AG20443 (cell line): ENCODE results near the gene COX19.
"Not testable (repeated sequence)": the region's sequence is repeated elsewhere in the genome, so short reads cannot be mapped to it uniquely, and the experiment has no call there.

Experiments
- DNase-seq: peaks from one replicate; pipeline ENCODE4 v3.0.0; 2012; ENCODE audit warnings: low spot score, mixed read lengths

The COX19 gene

DNA sequence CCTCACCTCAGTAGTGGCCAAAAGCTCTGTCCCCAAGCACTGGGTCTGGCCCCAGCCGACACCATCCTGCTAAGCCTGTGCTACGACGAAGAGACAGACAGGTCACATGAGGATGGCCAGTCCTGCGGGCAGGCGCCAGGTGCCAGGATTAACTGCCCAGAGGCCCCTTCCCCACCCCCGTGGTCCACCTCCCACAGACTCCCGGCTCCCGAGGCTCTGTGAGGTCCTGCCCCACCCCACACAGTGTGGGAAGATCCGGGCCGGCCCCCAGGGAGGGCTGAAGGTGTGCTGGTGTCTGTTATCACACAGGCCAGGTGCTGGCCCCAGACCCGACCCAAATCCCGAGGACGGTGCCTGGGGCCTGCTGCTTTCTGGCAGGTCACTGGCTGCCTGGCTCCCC lies 34.9 kb upstream of the COX19 start:
- DNase-seq: no peak

DNA sequence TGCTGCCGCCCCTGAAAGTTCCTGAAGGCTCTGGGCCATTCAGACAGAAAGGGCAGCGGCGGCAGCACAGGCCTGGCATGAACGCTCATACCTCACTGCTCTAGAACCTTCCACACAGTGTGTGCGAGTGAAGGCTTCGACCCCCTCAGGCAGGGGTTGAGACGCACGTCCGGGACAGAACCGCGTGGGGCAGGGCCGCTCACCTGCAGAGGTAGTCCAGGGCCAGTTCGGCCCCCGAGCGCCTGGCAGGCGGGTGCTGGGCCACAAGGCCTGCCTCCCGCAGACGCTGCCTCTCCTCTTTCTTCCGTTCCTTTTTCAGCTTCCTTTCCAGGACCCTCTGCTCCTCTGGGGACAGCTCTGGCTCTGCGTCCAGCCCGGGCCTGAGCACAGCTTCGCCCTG lies 34.4 kb upstream of the COX19 start:
- DNase-seq: no peak

DNA sequence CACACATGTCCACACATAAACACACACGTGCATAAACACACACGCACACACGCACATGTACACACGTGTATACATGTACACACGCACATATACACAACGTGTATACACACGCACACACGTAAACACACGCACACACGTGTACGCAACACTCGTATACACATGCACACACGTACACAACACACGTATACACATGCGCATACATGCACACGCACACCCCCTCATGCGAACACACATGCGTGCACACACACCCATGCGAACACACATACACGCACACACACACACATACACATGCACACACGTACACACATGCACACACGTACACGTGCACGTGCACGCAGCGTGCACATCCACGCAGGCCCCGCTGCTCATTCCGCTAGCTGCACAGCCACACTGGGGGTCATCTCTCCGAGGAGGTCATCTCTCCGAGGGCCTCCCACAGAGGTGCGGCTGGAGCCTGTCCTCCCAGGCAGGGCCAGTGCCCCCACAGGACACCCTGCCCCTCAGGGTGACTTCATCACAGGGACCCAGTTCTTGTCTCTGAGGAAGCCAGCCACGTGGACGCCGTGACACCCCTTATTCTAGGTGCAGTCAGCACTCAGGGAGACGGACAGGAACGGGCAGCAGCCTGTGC lies 33.5 kb upstream of the COX19 start:
- DNase-seq: no peak

DNA sequence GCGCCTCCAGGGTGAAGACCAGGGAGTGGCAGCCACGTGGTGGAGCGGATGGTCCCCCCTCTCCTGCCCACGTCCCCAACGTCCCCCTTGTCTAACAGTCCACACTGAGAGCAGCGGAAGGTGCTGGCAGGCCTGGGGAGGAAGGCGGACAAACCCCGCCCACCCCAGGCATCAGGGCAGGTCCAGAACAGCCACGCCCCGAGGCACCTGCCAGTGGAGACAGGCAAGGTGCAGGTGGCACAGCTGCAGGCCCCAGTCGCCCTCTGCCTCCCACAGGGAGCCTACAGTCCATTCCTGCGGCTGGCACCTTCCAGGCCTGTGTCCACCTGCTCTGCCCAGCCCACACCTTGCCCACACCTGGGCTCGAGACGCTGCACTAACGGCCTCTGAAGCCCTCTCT lies 32.6 kb upstream of the COX19 start:
- DNase-seq: no peak

DNA sequence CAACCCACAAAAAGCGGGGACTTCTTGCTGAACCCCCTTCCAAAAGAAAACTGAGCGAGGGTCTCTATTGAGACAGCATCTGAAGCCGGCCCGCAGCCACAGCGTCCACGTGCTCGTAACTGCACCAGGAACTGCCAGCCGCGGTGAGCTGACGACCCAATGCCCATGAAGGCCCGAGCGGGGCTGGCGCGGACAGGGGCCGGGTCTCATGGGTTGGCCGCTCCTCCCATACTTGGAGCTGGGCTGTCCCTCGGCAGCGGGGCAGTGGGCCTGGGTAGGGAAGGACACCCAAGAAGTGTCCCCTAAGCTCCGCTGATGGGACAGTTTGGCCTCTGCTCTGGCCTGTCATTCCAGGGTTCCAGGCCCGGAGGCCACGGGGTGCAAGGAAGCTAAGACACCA lies 30.0 kb upstream of the COX19 start:
- DNase-seq: no peak

DNA sequence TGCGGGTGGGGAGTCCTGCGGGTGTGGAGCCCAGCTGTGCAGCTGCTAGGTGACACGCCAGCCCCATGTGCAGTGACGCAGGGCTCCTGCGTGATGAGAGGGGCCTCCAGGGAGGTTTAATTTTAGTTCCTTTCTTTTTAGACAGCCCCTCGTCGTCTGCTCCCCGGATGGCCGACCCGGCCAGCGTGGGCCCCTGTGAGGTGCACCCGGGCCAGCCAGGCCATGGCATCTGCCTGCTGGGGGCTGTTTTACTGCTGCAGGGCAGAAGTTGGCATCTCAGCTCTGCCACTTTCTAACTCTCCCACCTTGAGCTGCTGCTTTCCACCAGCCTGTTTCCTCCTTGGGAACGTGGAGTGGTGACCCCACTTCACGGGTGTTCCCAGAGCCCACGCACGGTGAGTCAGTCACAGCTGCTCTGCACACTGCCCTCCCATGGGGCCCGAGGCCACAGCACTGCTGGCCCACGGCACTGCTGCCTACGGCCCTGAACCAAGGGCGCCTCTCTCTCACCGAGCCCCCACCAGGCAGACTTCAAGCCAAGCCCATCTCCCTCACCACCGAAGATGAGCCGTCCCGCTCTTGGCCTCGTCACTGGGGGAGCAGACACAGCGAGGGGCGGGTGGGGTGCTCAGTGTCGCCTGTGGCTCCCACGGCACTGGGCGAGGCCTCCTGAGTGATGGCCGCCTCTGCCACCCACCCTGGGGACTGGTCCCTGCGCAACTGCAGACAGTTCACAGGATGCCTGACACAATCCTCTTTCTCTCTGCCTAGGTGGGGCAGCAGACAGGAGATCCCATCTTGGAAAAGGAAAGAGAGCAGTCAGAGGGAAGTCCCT lies 28.9 kb upstream of the COX19 start:
- DNase-seq: no peak

DNA sequence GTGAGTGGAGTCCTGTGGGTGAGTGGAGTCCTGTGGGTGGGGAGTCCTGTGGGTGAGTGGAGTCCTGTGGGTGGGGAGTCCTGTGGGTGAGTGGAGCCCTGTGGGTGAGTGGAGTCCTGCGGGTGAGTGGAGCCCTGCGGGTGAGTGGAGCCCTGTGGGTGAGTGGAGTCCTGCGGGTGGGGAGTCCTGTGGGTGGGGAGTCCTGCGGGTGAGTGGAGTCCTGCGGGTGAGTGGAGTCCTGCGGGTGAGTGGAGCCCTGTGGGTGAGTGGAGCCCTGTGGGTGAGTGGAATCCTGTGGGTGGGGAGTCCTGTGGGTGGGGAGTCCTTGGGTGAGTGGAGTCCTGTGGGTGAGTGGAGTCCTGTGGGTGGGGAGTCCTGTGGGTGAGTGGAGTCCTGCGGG lies 27.1 kb upstream of the COX19 start:
- not testable (repeated sequence) for DNase-seq

DNA sequence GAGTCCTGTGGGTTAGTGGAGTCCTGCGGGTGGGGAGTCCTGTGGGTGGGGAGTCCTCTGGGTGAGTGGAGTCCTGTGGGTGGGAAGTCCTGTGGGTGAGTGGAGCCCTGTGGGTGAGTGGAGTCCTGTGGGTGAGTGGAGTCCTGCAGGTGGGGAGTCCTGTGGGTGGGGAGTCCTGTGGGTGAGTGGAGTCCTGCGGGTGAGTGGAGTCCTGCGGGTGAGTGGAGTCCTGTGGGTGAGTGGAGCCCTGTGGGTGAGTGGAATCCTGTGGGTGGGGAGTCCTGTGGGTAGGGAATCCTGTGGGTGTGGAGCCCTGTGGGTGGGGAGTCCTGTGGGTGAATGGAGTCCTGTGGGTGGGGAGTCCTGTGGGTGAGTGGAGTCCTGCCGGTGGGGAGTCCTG lies 26.7 kb upstream of the COX19 start:
- DNase-seq: not testable (repeated sequence)

DNA sequence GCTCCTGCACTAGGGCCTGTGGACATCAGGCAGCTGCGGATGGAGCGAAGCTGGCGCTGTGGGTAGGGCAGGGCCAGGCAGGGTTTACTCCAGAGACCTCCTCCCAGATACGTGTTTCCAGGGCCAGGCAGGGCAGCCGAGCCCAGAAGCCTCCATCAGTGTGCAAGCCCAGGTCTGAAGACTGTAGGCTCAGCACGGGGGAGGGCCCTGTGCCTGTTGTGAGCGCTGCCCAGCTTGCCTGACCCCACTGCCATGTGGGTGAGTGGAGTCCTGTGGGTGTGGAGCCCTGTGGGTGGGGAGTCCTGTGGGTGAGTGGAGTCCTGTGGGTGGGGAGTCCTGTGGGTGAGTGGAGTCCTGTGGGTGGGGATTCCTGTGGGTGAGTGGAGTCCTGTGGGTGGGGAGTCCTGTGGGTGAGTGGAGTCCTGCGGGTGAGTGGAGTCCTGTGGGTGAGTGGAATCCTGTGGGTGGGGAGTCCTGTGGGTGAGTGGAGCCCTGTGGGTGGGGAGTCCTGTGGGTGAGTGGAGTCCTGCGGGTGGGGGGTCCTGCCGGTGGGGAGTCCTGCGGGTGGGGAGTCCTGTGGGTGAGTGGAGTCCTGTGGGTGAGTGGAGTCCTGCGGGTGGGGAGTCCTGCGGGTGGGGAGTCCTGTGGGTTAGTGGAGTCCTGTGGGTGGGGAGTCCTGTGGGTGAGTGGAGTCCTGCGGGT lies 25.9 kb upstream of the COX19 start:
- DNase-seq: not testable (repeated sequence)

DNA sequence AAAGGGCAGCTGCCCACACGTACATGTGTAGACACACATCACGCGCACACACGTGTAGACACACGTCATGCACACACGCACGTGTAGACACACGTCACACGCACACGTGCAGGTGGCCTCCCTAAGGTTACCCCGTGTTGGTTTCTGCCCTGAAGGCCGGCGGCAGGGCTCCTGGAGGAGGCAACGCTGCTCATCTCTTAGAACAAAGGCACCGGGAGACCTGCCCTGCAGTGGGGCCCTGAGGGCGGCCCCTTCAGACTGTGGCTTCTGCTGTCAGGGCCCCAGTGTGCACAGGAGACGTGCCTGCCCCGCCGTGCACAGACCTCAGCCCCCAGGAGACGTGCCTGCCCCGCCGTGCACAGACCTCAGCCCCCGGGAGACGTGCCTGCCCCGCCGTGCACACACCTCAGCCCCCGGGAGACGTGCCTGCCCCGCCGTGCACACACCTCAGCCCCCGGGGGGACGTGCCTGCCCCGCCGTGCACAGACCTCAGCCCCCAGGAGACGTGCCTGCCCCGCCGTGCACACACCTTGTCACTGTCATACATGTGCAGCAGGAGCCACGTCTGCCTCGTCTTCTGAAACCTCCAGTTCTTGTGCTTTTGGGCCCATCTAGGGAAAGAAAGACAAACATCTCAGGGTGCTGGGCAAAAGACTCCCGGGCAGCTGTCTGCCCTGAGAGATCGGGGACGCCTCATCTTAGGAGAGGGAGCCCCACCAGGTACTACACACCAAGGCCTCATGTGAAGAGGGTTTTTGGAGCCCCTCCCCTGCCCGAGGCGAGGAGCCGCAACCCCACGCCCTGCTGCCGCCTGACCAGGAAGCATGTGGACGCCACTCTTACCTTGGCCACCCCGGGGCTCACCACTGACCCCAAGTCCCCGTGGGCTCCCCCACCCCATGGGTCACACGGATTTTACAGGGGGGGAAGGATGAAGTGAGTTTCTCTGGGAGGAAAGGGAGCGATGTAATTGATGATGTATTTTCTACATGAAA lies 24.9 kb upstream of the COX19 start:
- no peak for DNase-seq

DNA sequence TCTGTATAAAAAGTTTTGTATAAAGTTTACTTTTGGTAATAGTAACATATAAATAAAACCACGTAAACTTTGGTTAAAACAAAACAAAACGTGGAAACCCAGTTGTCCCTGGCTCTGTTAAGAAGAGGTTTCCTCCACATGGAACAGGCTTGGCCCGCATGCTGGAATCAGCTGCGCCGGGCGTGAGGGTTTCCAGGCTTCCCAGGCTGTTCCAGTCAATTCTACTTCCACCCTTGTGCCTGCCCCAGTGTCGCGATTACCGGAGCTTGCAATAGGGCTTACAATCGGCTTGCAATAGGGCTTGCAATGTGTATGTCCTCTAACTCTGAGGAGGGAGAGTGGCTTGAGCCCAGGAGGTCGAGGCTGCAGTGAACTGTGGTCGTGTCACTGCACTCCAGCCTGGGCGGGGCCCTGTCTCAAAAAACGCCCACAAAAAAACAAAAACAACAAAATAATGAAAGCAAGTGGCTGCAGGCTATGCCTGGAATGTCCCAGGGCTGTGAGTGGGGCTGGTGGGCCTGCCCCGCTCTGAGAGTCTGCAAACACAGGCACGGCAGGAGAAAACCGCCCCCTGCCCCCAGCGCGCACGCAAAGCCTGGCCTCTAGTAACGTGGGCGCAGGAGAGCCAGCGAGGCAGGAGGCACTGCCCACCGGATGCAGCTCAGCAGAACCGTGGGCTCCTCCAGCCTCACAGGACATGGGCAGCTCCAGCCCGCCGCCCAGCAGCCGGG lies 24.0 kb upstream of the COX19 start:
- no peak for DNase-seq

DNA sequence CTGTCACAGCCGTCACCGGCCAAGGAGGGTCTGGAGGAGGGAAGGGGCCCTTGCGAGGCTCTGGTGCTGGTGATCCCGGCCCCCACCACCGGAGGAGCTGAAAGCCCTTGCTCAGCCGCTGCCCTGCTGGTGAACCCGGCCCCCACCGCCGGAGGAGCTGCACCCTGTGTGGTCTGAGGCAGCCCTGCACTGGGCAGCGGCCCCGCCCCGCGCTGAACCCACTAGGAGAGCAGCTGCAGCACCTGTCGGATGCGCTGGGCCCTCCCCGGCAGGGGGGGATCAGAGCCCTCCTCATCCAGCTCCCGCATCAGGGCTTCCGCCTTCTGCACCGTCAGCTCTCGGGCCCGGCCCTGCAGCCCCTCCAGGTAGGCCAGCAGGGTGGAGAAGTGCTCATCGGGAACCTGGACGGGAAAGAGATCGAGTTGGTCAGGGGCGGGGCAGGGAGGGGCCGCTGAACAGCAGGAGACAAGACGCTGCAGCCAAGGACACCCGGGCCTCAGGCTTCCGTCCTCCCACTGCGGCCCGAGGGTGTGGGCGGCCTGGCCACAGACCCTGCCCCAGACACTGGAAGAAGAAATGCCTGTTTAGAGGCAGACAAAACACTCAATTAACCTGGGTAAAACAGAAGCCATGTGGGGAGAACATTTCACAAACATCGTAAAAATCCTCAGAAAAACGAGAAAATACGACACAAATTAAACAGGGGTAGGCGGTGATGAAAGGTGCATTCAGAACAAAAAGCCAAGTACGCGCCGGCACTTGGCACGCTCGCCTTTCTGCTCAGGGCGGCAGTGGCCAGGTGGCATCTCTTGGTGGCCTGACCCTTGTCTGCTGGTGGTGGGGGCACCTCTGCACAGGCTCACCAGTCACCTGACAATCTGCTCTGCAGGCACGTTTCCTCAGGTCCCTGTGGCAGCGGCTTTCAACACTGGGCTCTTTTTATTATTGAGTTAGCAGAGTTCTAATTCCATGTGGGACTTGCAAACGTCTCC lies 22.4 kb upstream of the COX19 start:
- DNase-seq: no peak

DNA sequence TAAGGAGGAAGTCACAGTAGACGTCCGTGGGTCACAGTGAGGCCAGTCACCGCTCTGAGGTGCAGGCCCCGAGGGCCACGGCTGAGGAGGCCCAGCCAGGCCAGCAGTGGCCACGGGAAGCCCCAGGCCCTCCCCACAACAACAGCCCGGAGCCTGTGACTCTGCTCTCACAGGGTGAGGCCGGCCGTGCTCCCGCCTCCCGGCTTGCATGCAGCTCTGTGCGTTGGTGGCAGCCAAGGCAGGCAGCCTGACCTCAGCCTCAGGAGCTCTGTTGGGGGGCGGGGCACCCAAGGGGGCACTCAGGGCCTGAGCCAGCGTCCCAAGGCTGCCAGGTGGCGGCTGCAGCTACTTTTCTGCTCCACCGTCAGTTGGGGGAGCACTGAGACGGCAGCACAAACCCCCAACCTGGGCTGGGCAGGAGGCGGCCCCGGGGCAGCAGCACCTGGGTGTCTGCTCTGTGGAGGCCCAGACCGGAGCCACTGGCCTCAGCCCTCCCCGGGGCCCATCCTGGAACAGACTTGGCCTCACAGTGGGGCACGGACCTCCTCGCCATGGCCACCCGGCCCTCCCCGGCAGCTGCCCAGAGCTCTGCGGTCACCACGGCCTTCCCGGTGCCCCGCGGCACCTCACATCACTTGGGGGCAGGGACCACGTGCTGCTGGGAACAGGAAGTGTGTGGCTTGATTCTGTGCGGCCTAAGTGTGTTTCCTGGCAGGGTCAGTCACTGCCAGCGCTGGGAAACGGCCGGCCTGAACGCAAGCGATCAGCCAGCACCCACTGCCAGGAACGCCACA lies 20.9 kb upstream of the COX19 start:
- DNase-seq: no peak

DNA sequence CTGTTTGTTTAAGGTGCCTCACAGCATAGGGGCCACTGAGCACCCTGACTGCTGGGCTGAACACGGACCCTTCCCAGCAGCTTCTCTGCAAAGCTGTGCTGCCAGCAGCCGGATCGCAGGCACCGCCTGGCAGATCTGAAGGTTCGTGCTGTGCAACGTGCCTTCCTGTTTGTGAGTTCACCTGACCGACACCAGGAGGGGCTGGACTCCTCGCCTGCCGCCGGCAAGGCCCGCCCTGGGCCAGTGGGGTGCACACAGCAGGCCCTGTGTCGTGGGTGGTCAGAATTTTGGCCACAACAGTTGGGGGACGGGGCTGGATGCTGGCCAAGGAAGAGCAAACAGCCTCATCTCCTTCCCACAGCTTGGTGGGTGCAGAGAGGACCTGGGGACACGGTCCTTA lies 20.2 kb upstream of the COX19 start:
- DNase-seq: no peak

DNA sequence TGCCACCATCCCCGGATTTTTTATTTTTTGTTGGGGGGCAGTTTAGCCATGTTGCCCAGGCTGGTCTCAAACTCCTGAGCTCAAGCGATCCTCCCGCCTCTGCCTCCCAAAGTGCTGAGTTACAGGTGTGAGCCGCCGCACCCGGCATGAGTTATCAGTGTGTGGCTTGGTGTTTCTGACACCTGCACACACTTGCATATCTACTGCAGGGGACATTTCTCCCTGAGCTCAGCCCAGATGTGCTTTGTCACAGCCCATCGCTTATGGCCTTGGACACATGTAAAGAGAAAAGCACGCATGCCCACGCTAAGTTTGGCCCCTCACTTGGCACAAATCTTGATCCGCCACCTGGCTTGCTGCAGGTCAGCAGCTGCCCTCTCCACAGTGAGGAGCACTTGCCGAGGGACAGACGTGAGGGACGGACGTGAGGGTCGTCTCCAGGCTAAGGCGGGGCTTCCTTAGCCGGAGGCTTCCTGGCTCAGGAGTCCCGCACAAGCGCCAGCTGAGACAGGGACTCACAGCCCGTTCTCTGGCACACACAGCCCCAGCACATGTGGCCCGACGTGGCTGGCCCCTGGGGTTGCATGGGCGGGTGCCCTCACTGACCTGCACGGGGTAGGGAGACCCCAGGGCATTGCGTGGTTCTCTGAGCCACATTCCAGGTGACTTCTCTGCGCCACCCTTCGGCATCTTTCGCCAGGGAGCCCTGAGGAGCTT lies 19.4 kb upstream of the COX19 start:
- no peak for DNase-seq

DNA sequence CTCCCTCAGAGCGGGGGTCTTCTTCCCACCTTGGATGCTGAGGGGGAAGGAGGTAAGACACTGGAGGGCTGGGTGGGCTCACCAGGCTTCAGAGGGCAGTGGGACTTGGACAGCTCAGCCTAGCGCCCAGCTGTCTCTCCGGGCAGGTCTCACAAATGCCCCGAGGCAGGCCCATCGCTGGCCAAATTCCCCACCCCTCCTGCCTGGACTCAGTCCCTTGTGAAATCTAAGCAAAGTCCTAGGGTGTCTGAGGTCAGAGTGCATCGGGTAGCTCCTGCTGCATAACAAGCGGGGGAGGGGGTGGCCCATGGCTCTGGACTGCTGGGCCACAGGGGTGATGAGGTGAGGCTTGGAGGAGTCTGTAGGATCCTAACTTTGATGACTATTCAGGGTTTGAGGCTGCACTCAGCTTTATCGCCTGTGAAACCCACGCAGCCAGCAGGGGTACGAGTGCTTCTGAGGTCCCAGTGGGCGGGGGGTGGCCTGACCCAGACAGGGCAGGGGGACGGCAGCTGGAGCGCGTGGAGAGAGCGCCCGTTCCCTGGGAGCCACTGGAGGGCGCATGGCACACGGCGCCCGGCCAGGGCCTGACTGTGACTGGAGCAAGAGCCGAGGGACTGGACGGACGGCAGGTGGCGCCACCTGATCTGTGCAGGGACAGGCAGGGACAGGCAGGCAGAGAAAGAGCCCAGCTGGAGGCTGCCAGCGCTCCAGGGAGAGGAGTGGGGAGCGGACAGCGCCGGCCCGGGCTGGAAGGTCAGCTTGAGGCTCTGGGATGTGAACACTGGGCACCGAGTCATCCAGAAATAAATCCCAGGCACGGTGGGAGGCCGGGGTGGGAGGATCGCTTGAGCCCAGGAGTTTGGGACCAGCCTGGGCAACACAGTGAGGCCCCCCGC lies 17.6 kb upstream of the COX19 start:
- DNase-seq: peak; percentile 93
